Measurements from ENCODE around the gene ACAT2.
"Not testable (repeated sequence)": the region's sequence is repeated elsewhere in the genome, so short reads cannot be mapped to it uniquely, and the experiment has no call there.

Gene ACAT2

GRCh38 chr6:159816775-159817174 is 54.9 kb downstream of the ACAT2 start:
- DNase-seq: not testable (repeated sequence)

- DNase-seq: no peak
Measured at GRCh38 chr6:159817951-159818739, 56.3 kb downstream of the ACAT2 start.

GRCh38 chr6:159819098-159819497 is 57.3 kb downstream of the ACAT2 start:
- no peak for DNase-seq

GRCh38 chr6:159819932-159820640 is 58.2 kb downstream of the ACAT2 start:
- peak; percentile 50 for DNase-seq

GRCh38 chr6:159821122-159821521 is 59.3 kb downstream of the ACAT2 start:
- DNase-seq: no peak

- no peak for DNase-seq
Measured at GRCh38 chr6:159821726-159822125, 59.9 kb downstream of the ACAT2 start.

GRCh38 chr6:159823953-159824352 is 62.1 kb downstream of the ACAT2 start:
- no peak for DNase-seq

- not testable (repeated sequence) for DNase-seq
Measured at GRCh38 chr6:159824690-159825089, 62.8 kb downstream of the ACAT2 start.

GRCh38 chr6:159826004-159826403 is 64.2 kb downstream of the ACAT2 start:
- DNase-seq: no peak

- no peak for DNase-seq
Measured at GRCh38 chr6:159826968-159827647, 65.3 kb downstream of the ACAT2 start.

GRCh38 chr6:159828074-159828473 is 66.2 kb downstream of the ACAT2 start:
- no peak for DNase-seq

All from activated CD4-positive, alpha-beta T cell treated with anti-CD3 and anti-CD28 coated beads for 48 hours (primary cell).